Heart left ventricle (tissue), 16 donors: Measurements from ENCODE around the gene FAM20C. TPM values are rescaled to one million over a fixed set of nuclear protein-coding genes. Genes with fewer than 3 reads are reported as not detected.

Experiments used
- ATAC-seq, 4 donors: fragments of 200-7000 bp; cut with Tn5 transposase; one replicate each; pipeline ENCODE4 v1.9.1; 2020 to 2022; ENCODE audit warnings: moderate library complexity in 4 of 4, mild to moderate bottlenecking in 3 of 4, moderate number of reproducible peaks in 1 of 4
- DNase-seq, 5 donors: peaks; one replicate each; pipeline ENCODE4 v3.0.0-alpha.2; 2020
- H3K27ac ChIP-seq, 12 donors: fragments of 200-600 bp; sonication (generic) in 4 of 12; one replicate each; pipeline versions ENCODE4 v1.5.0 to v1.8.0; 2016 to 2022; ENCODE audit warnings: mild to moderate bottlenecking in 2 of 12
- H3K27me3 ChIP-seq, 9 donors: fragments of 200-600 bp; sonication (generic) in 2 of 9; one replicate each; pipeline versions ENCODE4 v1.5.1 to v1.8.0; 2016 to 2022; ENCODE audit warnings: mild to moderate bottlenecking in 3 of 9
- H3K36me3 ChIP-seq, 9 donors: fragments of 200-600 bp; sonication (generic) in 2 of 9; one replicate each; pipeline versions ENCODE4 v1.5.0 to v1.8.0; 2018 to 2022; ENCODE audit warnings: mild to moderate bottlenecking in 2 of 9
- H3K4me1 ChIP-seq, 12 donors: fragments of 200-600 bp; sonication (generic) in 4 of 12; one replicate each; pipeline versions ENCODE4 v1.5.0 to v1.8.0; 2016 to 2022; ENCODE audit warnings: mild to moderate bottlenecking in 3 of 12
- H3K4me3 ChIP-seq, 12 donors: fragments of 200-600 bp; sonication (generic) in 4 of 12; one replicate each; pipeline versions ENCODE4 v1.5.0 to v1.8.0; 2017 to 2022; ENCODE audit warnings: mild to moderate bottlenecking in 9 of 12, moderate library complexity in 4 of 12
- H3K9me3 ChIP-seq, 12 donors: fragments of 200-600 bp; sonication (generic) in 4 of 12; one replicate each; pipeline versions ENCODE4 v1.5.0 to v1.8.0; 2016 to 2022; ENCODE audit warnings: mild to moderate bottlenecking in 1 of 12
- POLR2A ChIP-seq, 2 donors: fragments of 450-650 bp; IDR thresholded peaks; one replicate each; pipeline ENCODE4 v1.6.1; 2017; ENCODE audit warnings: antibody characterized with exemption in 2 of 2, mild to moderate bottlenecking in 2 of 2, moderate library complexity in 2 of 2
- WGBS, 4 donors: extraction: QIAGEN DNeasy Blood & Tissue Kit in 2 of 4; methylation state at CpG; one replicate each; pipeline versions ENCODE4 v1.1.5 to v1.1.7; 2013 to 2018; 5-methylcytosine and 5-hydroxymethylcytosine counted together
- intact Hi-C, 10 donors: fragments of 100-400 bp; cut with DNase I; formaldehyde crosslinking; loops; one replicate each; pipeline versions ENCODE4 v1.11.1 to v1.14.2; 2022
- polyA plus RNA-seq, 2 donors: library from polyadenylated mRNA; stranded (reverse); fragments of 200-250 nt; gene quantifications; one replicate each; pipeline ENCODE4 v1.2.3, GENCODE V29; 2013
- total RNA-seq, 9 donors: library from RNA; depleted of rRNA in 2 of 9; stranded (reverse); fragments of >200 nt in 2 of 9; fragmentation: NEBNext Ultra II Directional in 3 of 9; extraction: Animal tissue kit (Norgen Biotek cat#: 25700) in 3 of 9; gene quantifications; one replicate each; pipeline versions ENCODE4 v1.1.0 to v1.2.4, GENCODE V29; 2016 to 2023
- TF ChIP-seq, protein P1 (sequence below), 12 donors: fragments of 200-600 bp; sonication (generic) in 4 of 12; IDR thresholded peaks; one replicate each; pipeline versions ENCODE4 v1.5.0 to v1.8.0; 2018 to 2022; ENCODE audit warnings: antibody characterized with exemption in 12 of 12, mild to moderate bottlenecking in 5 of 12
- donor health status: ischemic (EF 13 %, LVEDD 7.1; RV severe dilation, severe dysfunction).
- donor health status: healthy with polysubstance abuse.
- donor health status: DM: no; HTN: yes; CAD: no.
- donor health status: DM: no; HTN: no; CAD: no.
- donor health status: ischemic (EF 25% LVEDD 6.9; RV normal size, moderate dysfunction).
- donor health status: ischemic (EF 25% LVEDD 5.7; RV mildly dilated, moderate dysfunction).
- donor health status: healthy.
- donor health status: DM: yes; HTN: yes; CAD: no.
- donor health status: ischemic (EF 35%, LVEDD 5.7; RV mildly dilated, moderate dysfunction).
- donor health status: nonischemic (EF 11% LVEDD 7.7; RV severe dilation, severe dysfunction).
- donor health status: DM: yes; HTN: yes; CAD: no.
- donor health status: PGD.
- donor health status: ischemic (EF 29% LVEDD 5.4; RV normal size, mild dysfunction).
- donor health status: nonischemic (EF 23%, LVEDD 6.1; RV moderate dilation, normal function).

FAM20C gene
- total and polyA plus RNA-seq, 11 donors: 11.1 to 52.0 (median 21.0) TPM

DNA sequence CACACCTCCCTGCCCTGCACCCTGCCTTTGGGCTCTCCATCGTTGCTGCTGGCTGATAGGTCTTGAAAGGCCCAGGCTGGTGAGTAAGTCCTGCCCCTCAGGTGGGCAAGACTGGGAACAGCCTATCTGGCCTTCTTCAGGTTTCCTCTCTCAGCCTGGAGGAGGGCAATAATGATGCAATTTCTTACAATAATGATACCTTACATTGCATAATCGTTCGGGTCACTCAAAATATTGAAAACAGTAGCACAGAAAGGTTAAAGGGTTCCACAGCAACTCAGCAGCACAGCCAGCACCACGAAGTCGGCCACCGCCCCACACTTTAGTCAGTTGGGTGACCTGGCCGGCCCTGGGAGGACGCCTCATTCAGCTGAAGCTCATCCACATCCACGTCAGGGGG, 16.0 kb upstream of the FAM20C start:
- peaks cover 0 to 29% (median 9%) of the 10 kb centered on the region in 12 donors for H3K4me1 ChIP-seq
- no peak overlapping the region for H3K4me3 ChIP-seq
- TF ChIP-seq, protein P1, sequence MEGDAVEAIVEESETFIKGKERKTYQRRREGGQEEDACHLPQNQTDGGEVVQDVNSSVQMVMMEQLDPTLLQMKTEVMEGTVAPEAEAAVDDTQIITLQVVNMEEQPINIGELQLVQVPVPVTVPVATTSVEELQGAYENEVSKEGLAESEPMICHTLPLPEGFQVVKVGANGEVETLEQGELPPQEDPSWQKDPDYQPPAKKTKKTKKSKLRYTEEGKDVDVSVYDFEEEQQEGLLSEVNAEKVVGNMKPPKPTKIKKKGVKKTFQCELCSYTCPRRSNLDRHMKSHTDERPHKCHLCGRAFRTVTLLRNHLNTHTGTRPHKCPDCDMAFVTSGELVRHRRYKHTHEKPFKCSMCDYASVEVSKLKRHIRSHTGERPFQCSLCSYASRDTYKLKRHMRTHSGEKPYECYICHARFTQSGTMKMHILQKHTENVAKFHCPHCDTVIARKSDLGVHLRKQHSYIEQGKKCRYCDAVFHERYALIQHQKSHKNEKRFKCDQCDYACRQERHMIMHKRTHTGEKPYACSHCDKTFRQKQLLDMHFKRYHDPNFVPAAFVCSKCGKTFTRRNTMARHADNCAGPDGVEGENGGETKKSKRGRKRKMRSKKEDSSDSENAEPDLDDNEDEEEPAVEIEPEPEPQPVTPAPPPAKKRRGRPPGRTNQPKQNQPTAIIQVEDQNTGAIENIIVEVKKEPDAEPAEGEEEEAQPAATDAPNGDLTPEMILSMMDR (IDR thresholded peaks at IDR 0.05): no peak
- TF ChIP-seq POLR2A (IDR thresholded peaks at IDR 0.05): no peak
- no peaks in the 10 kb centered on the region for H3K9me3 ChIP-seq
- H3K36me3 ChIP-seq: no peaks in the 10 kb centered on the region
- intact Hi-C loops: no loop called here
- H3K27ac ChIP-seq: no peak overlapping the region
- no peak for ATAC-seq
- DNase-seq: no peak
- 79 to 87% (median 84%) methylated on average over 8 to 9 of the region's 9 CpGs for WGBS, 4 donors
- H3K27me3 ChIP-seq: no peaks in the 10 kb centered on the region

- Histone ChIP-seq H3K9me3 (no peaks in the 10 kb centered on the region), H3K4me1 (peaks cover 0 to 29% (median 9%) of the 10 kb centered on the region in 12 donors), H3K27me3 (no peaks in the 10 kb centered on the region), H3K36me3 (no peaks in the 10 kb centered on the region), H3K27ac (no peak overlapping the region), H3K4me3 (no peak overlapping the region)
- no peak for DNase-seq
- TF ChIP-seq POLR2A (IDR thresholded peaks at IDR 0.05): no peak
- TF ChIP-seq, protein P1 (IDR thresholded peaks at IDR 0.05): no peak
- intact Hi-C loops: no loop called here
- WGBS, 4 donors: 78 to 91% (median 85%) methylated on average over 20 to 21 of the region's 21 CpGs
- ATAC-seq: no peak
Observed at GRCh38 chr7:176786-177459, 15.4 kb upstream of the FAM20C start.

- Histone ChIP-seq H3K9me3 (no peaks in the 10 kb centered on the region), H3K4me1 (peaks cover 0 to 29% (median 9%) of the 10 kb centered on the region in 12 donors), H3K4me3 (no peak overlapping the region), H3K36me3 (no peaks in the 10 kb centered on the region), H3K27me3 (no peaks in the 10 kb centered on the region), H3K27ac (peak overlapping the region in 5 of 12 donors; percentile 39 to 72 (median 51))
- no peak for TF ChIP-seq POLR2A (IDR thresholded peaks at IDR 0.05)
- TF ChIP-seq, protein P1 (IDR thresholded peaks at IDR 0.05): no peak
- DNase-seq: peak in 1 of 5 donors; percentile 50
- 82 to 92% (median 86%) methylated on average over 25 to 28 of the region's 28 CpGs for WGBS, 4 donors
- ATAC-seq: no peak
- intact Hi-C loops: no loop called here
Observed at GRCh38 chr7:178444-178843, 13.9 kb upstream of the FAM20C start.

DNA sequence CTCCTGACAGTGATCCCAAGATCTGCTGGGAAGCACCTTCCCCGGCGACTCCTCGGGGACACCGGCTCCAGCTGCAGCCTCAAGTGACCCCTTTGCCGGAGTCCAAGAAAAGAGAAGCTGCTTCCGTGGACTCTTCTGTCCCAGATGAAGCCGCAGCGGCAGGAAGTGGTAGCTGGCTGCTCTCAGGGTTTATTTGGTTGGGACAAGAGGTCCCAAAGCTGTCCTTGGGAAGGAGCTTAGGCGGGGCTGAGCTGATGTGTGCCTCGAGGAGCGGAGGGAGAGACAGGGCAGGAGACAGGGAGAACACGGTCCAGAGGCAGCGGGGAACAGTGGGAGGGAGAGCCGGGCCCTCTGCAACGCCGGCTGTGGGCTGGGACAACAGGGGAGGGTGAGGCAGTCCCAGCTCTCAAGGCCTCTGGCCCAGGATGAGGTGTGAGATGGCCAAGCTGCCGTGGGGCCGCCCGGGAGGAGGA, 13.1 kb upstream of the FAM20C start:
- Histone ChIP-seq H3K27ac (peak overlapping the region in 10 of 12 donors; percentile 26 to 72 (median 46)), H3K4me1 (peaks cover 0 to 27% (median 9%) of the 10 kb centered on the region in 12 donors), H3K27me3 (no peaks in the 10 kb centered on the region), H3K4me3 (peak overlapping the region in 1 of 12 donors; percentile 15), H3K36me3 (no peaks in the 10 kb centered on the region), H3K9me3 (no peaks in the 10 kb centered on the region)
- DNase-seq (peak; percentile 42 to 82 (median 69)), ATAC-seq (peak; percentile 70 to 78 (median 72))
- TF ChIP-seq, protein P1 (IDR thresholded peaks at IDR 0.05): no peak
- TF ChIP-seq POLR2A (IDR thresholded peaks at IDR 0.05): no peak
- intact Hi-C loops: no loop called here
- WGBS, 4 donors: 56 to 67% (median 61%) methylated on average over 14 to 19 of the region's 19 CpGs
